NCI-H1436 (cell line): Measurements from ENCODE around the gene SCD.
"Not testable (repeated sequence)": the region's sequence is repeated elsewhere in the genome, so short reads cannot be mapped to it uniquely, and the experiment has no call there.

Experiments
- DNase-seq: peaks from one replicate; lab custom pipeline; 2025; lab: John Stamatoyannopoulos, UW

Gene SCD

GRCh38 chr10:100362570-100363496, 15.8 kb downstream of the SCD start:
- DNase-seq = no peak

- no peak for DNase-seq
These were observed 17.1 kb downstream of the SCD start for GRCh38 chr10:100364175-100364574.

- peak; percentile 39 for DNase-seq
These were observed 17.8 kb downstream of the SCD start for GRCh38 chr10:100364735-100365391.

GRCh38 chr10:100368721-100369120, 21.7 kb downstream of the SCD start:
- no peak for DNase-seq

- DNase-seq = no peak
These were observed 23.9 kb downstream of the SCD start for GRCh38 chr10:100370714-100371481.

GRCh38 chr10:100371482-100372027, 24.5 kb downstream of the SCD start:
- DNase-seq = no peak

GRCh38 chr10:100372415-100373297, 25.6 kb downstream of the SCD start:
- DNase-seq = no peak

- peak; percentile 92 for DNase-seq
These were observed 26.5 kb downstream of the SCD start for GRCh38 chr10:100373298-100374199.

GRCh38 chr10:100374200-100374655, 27.2 kb downstream of the SCD start:
- no peak for DNase-seq

- not testable (repeated sequence) for DNase-seq
These were observed 27.8 kb downstream of the SCD start for GRCh38 chr10:100374677-100375353.

GRCh38 chr10:100376656-100377055, 29.6 kb downstream of the SCD start:
- DNase-seq = not testable (repeated sequence)

- no peak for DNase-seq
These were observed 30.8 kb downstream of the SCD start for GRCh38 chr10:100377830-100378229.

- no peak for DNase-seq
These were observed 33.4 kb downstream of the SCD start for GRCh38 chr10:100380400-100380799.

- DNase-seq = no peak
These were observed 35.5 kb downstream of the SCD start for GRCh38 chr10:100382553-100382952.

GRCh38 chr10:100383251-100383650, 36.2 kb downstream of the SCD start:
- DNase-seq = no peak

GRCh38 chr10:100391163-100392002, 44.4 kb downstream of the SCD start:
- DNase-seq = no peak

- DNase-seq = no peak
These were observed 45.6 kb downstream of the SCD start for GRCh38 chr10:100392686-100393003.

GRCh38 chr10:100395626-100396025, 48.6 kb downstream of the SCD start:
- DNase-seq = no peak

GRCh38 chr10:100396605-100397004, 49.6 kb downstream of the SCD start:
- no peak for DNase-seq
